Activated naive CD4-positive, alpha-beta T cell treated with Interleukin-2 at 50 U/mL for 16 hours (primary cell): ENCODE results near the gene NDUFS8.

Experiments
- DNase-seq: peaks from one replicate; pipeline ENCODE4 v3.0.0-alpha.2; 2020

NDUFS8 gene

DNA sequence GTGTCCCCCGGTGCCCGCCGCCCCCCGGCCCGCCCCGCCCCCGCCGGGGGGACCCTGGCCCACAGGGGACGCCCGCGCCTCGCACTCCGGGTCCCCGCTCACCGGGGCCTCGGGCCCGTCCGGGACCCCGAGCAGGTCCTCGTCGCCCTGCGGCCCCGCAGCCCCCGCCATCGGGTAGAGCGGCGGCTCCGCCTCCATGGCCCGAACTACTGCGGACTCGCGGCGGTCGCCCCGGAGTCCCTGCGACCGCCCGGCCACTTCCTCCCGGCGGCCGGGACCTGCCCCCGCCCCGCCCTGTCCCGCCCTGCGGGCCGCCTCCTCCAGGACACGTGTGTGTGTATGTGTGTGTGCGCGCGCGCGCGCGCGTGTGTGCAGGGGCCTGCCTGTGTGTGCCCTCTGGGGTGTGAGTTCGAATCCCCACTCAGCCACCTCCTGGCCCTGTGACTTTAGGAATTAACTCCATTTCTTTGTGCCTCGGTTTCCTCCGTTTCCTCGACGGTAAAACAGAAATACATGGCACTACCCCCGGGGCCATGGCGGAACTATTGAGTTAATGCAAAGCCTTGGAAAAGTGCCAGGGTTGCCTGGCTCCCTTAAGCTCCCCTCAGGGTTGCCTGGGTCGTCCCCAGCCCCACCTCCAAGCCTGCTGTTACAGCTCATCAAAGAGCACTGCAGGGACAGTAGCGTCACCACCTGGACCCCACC is 26.5 kb upstream of the NDUFS8 start, which contains the start of gene UNC93B1:
Gene UNC93B1, minus strand, starts transcription at position 252 of the 705 bp plus-strand sequence. Its CDS starts 54 bp downstream, at position 198.
- peak; percentile 84 for DNase-seq

DNA sequence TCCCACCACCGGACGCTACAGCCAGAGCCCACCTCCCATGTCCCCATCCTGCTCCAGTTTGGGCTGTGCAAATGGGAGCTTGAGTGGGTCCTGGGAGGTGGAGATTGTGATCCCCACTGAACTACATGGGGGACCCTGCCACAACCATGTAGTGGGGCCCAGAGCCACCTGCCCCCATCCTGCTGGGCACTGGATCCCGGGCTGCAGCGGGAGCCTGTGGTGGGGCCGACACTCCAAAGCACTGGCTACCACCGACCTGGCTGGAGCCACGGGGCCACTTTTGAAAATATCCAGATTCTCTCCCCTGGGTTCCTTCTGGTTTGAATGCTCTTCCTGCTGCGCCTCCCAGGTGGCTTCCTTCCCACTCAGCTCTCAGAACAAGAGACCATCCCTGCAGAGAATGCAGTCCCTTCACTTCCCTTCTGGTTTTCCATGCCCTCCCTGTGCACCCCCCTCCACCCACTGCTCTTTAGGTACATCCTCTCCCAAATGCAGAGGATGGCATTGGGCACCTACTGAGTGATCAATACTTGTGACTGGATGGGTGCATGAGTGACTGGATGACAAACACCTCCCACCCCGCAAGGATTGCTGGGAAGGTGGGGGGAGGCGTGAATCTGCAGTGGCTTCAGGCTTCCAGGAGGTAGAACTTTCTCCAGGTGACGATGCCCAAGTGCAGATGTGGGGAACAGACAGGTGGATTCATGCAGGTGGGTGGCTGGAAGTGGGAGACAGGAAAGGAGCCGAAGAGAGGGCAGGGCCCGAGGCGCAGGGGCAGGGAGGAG is 25.7 kb upstream of the NDUFS8 start:
- no peak for DNase-seq

DNA sequence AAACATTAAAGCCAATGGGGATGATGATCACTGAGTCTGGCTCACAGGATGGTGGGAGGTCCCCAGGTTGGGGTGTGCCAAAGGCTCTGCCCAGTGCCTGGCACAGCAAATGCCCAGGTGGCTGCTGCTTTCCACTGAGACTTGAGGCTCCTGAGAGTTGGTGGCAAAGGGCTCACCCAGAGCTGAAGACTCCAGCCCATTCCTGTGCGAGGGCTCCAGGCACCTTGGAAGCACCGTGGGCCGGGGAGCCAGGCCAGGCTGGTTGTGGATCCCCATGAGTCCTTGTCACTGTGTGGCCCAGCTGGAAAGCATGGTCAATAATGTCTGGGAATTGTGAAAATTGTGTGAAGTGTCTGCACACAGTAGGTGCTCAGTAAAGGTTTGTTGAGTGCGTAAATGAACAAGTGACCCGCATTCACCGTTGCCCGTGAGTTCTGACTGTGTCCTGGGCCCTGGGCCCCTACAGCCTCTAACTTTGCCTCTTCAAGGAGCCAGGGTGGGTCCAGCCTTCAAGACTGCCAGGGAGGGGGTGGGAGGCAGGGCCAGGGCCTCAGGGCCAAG is 23.8 kb upstream of the NDUFS8 start:
- no peak for DNase-seq

DNA sequence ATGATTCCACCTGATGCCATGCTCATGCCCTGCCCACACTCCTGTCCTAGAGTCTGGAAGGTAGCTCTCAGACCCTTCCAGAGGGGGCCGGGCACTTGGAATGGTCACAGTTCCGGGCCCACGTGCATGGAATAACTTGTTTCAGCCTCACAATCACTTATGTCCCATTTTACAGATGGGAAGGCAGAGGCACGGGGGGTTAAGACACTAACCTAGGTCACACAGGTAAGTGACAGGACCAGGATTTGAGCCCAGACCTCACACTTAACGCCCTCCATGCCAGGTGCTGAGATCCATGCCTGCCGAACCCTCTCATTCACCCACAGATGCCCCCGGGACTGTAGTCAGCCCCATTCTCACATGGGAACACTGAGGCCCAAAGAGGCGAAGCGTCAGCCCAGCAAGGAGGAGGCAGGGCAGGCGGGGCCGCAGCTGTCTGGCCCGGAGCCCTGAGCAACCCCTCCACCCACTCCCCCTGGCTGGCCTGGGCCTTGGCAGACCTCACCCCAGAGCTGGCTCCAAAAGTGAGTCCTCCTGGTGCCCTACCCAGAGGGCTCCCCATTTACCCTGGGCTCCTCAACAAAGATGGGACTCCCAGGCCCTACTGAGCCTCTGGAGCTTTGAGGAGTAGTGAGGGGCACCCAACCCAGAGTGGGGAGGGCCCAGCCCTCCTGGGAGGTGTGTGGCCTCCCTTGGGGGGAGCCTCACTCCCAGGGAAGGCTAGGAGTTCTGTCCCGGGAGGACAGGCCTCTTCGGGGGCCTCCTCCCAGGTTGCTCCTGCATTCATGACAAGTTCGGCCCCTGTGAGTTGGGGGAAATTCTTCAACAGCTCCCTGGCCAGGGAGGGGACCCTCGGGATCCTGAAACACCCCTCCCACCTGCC is 22.7 kb upstream of the NDUFS8 start:
- no peak for DNase-seq

DNA sequence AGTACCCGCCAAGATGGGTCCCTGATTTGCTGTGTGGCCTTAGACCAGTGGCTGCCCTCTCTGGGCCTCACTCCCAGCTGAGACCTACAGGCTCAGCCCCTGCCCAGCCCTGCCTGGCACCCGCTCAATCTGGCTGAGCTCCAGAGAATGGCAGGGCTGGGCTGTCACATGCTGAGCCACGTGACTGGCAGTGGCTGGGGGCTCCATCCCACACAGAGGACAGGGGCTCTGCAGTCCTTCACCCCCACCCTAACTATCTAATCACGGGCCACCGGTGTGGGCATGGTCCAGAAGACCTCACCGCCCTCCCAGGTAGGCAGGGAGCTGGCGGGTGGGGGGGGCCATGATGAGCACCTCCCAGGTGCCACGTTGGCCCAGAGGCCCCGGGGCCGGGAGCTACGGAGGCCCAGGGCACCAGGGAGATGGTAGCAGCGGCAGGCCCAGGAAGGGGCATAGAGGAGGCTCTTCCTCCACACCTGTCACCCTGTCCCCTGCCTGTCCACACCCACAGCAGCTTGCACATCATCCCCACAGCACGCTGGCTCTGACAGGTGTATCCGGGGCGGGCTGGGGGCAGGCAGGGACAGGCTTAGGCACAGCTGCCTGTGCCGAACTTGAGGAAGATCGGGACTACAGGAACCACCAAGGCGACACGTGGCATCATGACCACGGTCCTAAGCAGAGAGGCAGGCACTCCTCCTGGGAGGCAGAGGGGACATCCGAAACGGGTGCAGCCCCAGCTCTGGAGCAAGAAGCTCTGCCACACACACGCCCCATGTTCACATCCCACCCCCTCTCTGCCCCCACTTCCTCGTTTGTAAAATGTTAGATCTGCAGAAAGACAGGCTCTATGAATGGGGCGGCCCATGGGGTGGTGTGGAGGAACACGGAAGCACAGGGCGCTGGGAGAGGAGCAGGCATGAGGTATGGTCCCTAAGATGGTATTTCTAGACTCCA is 21.8 kb upstream of the NDUFS8 start:
- no peak for DNase-seq

DNA sequence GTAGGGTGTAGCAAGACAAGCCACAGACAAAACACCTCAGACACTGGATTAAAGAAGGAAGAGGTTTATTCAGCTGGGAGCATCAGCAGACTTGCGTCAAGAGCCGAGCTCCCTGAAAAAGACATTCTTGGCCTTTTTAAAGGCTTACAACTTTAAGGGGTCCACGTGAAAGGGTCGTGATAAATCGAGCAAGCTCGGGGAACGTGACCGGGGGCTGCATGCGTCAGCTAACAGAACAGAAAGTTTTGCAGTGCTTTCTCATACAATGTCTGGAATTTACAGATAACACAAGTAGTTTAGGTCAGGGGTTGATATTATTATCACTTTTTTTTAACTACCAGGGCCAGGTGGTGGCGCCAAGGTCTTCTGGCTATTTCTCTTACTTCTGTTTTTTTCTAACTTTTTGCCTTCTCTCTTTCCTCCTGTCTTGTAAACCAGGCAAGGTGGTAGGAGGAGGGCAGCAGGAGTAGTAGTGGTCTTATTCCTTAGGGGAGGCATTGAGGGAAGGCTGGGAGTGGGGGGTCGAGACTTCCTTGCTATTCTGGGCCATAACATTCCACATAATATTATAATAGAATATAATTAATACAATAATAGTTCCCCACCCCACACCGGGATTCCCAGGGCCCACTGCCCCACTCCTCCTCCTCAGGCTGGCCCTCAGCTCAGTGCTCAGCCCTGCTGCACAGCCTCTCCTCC is 20.9 kb upstream of the NDUFS8 start:
- no peak for DNase-seq

DNA sequence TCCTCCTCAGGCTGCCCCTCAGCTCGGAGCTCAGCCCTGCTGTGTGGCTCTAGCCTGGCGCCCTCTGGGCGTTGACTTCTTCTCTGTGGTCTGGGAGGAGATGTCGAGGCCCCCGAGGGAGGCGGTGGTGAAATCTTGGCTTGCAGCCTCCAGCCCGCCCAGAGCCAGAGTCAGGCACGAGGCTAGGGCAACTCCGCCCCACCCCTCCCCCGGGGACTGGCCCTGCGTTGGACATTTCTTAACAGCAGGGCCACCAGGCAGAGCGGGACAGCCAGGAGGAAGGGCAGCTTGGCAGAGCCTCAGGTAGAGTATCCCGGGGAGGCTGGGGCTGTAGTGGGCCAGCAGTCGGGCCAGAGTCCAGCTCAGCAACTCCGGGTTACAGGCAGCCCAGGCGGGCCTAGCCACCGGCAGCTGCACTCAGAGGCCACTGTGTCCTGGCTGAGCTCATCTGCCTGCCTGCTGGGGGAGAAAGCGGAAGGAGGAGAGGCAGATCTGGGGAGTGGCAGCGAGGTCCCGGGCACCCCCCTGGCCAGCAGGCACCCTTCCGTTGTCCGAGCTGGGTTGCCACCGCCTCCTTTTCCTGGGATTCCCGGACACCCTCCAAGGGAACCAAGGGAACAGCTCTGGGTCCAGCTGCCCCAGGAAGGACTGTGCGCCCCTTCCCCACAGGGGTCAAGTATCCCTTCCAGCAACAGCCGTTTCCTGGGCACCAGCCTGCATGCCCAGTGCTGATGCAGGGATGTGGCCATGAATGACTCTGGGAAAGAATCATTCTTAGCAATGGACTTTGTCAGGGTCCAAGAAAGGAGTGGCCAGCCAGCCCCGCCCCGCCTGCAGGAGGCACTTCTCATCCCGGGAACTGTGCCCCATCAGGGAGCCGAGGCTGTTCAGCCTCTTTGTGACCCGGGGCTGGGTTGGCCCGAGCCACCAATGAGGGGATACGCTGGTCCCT is 20.1 kb upstream of the NDUFS8 start, which contains the start of gene ALDH3B1:
Gene ALDH3B1, plus strand, starts transcription at position 238 of the 952 bp plus-strand sequence. CDS start 4,971 bp downstream, outside the sequence.
- DNase-seq, result no peak

DNA sequence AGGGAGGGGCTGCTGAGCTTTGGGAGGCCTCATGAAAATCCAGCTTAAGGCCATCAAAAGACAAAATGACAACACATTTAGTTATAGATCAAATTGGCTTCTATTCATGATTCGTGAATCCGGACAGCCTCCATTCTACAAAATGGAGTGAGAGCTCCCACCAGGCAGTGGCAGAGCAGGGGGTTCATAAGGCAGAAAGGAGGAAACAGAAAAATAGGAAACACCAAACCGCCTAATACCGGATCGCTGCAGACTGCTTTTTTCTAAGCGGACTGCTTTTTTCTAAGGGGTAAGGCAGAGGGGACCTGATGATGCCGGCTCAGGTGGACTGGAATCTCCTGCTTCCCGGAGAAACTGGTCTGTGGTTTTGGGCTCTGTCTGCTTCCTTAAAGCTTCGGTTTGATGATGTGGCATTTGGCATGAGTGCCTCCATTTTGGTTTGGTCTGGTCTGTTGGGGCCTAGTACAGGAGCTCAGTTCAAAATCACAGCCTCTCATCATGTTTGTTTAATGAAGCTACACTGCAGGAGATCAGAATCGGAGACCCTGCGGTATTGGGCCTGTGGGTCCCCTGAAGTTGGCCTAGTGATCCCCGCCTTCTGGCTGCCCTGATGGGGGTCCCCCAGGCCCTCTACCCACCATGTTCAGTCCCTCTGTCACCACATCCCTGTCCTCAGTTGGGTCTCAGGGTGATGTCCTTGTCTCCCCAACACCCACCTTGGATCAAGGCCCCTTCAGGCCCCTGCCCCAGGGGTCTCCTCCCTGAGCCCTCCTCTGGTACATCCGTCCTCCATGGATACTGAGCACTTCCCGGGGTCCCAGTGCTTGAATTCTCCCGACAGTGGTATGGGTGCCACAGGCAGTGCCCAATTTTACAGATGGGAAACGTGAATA is 19.2 kb upstream of the NDUFS8 start:
- DNase-seq, result no peak

DNA sequence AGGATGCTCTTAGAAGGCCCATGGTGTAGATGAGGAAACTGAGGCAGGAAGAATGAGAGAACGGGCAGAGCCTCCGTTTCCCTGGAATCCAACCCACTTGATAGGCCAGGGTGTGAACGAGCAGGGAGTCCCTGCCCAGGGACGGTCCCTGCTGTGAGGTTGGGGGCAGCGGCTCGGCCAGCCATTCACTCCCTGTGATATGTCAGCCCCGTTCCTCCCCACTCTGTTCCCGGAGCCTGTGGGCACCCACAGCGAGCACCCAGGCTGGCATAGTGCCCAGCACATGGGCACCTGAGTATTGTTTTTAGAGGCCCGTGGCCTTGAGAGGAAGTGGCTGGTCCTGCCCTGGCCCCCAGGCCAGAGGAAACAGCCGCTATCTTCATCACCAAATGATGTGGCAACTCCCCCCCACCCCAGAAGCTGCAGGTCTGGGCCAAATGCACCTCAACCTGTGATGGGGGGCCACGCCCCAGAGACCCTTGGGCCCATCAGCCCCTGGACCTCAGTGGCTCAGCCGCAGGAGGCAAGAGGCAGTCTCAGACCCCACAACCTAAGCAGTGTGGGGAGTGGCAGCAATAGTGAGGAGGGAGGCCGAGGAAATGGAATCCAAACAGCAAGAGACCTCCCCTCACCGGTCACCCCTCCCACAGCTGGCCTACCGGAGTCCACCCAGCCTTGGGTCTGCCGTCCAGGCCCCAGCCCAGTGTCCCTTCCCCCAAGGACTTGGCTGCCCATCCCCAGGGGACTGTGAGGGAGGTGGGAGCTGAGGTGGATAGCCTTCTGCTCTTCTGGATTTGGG is 18.2 kb upstream of the NDUFS8 start:
- no peak for DNase-seq

DNA sequence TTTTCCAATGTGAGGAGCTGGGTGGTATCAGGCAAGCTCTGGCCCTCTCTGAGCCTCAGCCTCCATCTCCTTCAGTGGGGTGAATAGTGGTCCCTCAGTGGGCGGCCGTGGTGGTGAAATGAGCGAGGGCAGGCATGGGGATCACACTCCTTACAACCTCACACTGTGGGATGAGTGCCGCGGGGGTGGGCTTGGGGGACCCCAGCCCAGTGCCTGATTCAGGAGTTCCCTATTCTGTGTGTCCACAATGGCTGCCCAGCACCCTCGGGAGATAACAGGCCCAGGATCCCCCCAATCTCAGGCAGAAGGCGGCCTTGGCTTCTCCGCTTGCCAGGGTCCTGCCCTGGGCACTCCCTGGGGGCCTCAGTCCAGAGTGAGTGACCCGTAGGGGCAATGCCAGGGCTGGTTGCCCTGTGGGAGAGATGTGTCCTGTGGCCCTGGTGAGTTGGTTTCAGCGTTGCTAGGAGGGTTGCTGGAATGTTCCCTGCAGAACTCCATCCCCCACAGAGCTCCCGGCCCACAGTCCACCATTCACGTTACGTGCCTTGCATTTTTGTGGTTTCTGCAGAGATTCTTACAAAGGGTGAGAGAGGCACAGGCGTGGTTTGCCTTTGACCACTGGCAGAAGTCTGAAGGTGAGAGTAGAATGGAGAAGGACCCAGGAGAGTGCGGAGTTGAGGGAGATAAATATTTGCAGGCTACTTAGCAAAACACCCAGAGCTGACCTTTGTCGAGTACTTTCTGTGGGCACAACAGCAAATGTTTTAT is 17.5 kb upstream of the NDUFS8 start:
- no peak for DNase-seq

DNA sequence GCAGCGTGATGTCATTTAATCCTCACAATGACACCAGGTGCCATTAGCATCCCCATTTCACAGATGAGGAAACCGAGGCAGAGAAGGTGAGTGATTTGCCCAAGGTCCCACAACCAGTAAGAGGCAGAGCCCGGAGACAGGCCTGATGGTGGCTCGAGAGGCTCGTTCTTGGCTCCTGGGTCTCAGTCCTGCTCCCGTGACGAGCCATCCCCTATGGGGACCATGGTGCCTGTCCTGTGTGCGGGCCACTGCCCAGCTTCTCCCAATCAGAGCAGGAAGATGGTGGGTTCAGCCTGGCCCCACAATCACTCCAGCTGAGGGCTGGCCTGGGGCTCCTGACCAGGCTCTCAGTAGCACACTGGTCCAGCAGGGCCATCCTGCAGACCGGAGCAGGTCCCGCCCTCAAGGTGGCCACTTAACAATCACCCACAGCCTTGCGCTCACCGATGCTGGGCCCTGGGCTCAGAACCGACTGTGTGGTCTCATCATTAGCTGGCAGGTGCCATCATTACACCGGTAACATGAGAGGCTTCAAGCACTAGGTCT is 16.8 kb upstream of the NDUFS8 start:
- no peak for DNase-seq

DNA sequence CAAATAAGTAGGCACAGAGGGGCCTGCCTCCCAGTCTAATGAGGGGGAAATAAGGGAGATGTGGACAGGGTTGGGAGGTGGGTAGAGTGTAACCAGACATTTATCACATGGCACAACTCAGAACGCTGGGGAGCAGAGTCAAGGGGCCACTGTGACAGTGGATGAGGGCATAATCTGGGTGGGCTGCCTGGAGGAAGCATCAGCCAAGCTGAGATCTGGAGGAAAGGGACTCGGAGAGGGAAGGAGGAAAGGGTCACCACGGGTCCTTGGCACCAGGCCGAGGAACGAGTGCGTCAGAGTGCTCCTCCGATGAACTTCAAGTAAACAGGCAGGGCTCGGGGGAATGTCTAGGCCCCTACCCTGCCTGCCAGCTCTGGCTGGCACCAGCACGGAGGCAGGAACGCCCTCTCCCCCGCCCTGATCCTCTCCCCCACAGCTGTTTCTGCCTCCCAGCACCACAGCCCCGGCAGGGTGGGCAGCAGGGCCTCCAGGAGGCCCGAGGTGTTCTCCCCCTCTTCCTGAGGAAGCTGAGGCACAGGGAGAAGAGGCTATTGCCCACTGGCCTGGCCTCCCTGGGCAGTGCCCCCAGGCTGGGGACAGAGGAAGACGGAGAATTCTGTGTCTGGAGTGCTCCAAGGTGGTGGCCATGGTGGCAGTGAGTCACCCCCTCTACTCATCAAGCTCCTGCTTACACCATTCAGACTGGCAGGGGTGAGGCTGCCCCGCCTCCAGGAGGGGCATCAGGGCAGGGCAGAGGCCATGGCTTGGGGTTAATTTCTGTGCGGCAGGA is 16.1 kb upstream of the NDUFS8 start:
- DNase-seq, result no peak

DNA sequence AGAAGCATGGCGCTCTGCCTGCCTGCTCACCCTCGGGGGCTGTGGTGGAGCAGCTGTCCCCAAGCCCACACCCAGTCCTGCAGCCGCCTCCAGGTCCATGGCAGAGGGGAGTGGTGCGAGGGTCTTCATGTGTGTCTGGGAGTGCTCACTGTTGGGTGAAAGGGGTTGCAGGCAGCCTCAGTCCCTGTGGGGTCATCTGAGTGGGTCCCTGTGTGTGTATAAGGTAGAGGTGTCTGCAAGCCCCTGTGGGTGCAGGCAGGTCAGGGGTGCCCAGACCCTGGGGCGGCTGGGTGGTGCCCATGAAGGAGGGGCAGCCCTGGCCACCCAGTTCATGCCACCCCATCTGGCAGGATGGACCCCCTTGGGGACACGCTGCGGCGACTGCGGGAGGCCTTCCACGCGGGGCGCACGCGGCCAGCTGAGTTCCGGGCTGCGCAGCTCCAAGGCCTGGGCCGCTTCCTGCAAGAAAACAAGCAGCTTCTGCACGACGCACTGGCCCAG is 15.5 kb upstream of the NDUFS8 start:
- no peak for DNase-seq

DNA sequence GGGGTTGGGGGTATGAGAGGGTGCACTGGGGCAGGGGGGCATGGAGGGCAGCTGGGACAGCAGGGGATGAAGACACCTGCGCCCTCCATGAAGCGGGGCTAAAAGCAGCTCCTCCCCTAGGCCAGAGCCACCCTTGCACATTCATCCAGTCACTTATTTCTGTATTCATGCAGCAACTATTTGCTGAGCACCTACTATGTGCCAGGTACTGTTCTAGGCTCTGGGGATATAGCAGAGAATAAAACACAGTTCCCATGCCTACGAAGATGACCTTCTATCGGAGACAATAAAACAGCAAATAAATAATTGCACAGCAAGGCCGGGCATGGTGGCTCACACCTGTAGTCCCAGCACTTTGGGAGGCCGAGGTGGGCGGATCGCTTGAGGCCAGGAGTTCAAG is 15.0 kb upstream of the NDUFS8 start:
- DNase-seq, result no peak

DNA sequence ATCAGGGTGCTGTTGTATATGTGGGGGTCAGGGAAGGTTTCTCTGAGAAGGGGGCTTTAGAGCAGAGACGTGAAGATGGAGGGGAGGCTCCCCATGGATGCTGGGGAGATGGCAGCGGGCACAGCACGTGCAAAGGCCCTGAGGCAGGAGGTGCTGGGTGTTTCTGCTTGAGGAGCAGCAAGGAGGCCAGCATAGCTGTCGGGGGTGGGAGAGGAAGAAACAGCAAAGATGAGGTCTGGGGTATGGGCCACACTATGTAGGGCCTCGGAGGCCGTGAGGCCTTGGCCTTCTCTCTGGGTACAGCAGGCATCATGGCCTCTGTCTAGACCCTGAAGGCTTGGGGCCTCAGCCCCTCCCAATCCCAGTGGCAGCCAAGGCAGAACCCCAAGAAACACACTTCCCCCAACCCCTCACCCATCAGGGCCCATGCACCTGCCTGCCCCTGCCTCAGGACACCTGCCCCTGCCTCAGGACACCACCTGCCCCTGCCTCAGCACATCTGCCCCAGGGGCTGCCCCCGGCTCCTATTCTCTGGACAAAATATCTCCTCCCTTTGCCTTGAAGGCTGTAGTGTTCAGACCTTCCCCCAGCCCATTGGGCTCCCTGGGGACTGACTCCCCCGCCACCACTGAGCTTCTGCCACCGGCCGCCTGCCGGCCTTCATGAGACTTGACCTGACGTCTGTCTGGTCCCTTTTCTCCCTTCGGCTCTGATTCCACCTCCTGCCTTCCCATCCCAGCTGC is 14.1 kb upstream of the NDUFS8 start:
- DNase-seq, result no peak
